Fibroblast of skin of scalp (primary cell): ENCODE data around the gene NR0B2.

Source experiments
- DNase-seq: peaks from one replicate; pipeline ENCODE4 v3.0.0-alpha.2; 2013

The NR0B2 gene

DNA sequence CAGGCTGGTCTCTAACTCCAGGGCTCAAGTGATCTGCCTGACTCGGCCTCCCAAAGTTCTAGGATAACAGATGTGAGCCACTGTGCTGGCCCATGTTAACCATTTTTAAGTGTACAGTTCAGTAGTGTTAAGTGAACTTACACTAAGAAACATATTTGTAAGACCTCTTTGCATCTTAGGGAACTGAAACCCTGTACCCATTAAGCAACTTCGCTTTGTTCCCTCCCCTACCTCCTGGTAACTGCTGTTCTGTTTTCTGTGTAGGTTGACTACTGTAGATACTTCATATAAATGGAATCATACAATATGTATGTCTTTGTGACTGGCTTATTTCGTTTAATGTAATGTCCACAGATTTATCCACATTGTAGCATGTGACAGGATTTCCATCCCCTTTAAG is 18.8 kb upstream of the NR0B2 start:
- no peak for DNase-seq

DNA sequence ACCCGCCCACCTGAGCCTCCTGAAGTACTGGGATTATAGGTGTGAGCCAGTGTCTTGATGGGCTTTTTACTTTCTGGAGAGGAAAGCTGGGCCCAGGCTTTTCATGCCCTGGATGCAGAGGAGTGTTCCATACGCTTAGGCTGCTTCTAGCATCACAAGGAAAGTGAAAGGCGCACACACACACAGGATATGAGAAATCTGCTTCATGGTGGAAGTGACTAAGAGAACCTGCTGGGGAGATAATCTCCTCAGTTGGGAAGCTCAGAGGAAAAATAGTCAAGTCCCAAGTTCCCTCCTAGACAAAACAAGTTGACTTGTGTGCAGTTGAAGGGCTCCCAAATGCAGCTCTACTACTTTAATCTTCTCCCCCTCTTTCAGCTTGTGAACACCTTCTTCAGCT is 9.9 kb upstream of the NR0B2 start:
- DNase-seq = no peak

GRCh38 chr1:26922901-26923300 is 9.1 kb upstream of the NR0B2 start:
- no peak for DNase-seq

DNA sequence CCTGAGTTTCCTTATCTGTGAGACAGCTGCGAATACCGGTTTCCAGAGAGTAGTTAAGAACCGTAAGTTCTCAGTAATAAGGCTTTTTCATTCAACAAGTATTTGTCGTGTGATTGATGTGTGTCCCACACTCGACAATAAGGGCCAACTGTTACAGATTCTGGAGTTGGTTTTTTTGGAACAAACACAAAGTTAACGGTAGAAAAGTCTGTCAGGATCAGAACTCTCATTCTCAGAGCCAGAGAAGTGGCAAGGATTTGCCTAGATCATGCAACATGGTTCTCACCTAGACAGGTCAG is 8.6 kb upstream of the NR0B2 start:
- no peak for DNase-seq

DNA sequence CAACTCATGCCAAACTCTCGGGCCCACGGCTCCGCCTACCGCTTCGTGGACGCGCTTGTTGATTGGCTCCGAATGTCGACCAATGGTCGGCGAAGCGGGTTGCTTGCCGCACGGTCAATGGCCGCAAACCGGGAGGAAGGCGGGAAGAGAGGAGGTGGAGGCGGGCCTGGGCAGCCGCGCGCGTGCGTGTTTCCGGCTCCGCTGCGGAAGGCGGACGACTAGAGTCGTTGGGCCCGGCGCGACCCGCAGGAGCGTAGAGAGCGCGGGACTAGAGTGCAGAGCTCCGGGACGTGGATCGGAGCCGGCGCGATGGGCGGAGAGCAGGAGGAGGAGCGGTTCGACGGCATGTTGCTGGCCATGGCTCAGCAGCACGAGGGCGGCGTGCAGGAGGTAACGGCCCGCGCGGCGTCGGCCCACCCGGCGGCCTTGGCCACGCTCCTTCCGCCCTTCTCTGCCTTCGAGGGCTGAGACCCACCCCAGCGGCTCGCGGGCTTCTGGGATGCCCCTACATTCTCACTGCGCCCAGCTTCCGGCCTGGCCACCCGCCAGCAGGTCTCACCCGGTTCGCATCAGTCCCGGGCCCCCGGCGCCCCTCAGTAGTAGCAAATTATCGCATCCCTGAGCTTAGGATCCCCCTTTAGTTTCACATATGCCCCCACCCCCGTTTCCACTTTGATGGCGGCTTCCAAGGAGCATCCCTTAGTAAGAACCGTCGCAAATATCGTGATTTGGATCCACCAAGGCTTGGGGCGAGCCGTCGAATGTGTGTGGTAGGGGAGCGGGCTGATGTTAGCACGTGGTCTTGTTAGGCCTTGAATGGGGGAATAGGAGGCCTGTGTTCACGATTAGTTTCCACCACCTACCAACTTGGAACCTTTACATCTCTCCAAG is 8.0 kb upstream of the NR0B2 start, which contains the start of gene NUDC:
Gene NUDC (plus strand): TSS at position 204 of the 891 bp plus-strand sequence. CDS start 106 bp downstream, at position 310.
- DNase-seq = peak; percentile 97

- DNase-seq = no peak
Measured at GRCh38 chr1:26921126-26921539, 7.4 kb upstream of the NR0B2 start.

- no peak for DNase-seq
Measured at GRCh38 chr1:26915204-26915842, 1.5 kb upstream of the NR0B2 start.

- DNase-seq = no peak
Measured at GRCh38 chr1:26913389-26913753, 404 bp downstream of the NR0B2 start.

GRCh38 chr1:26912147-26912490 is 1.7 kb downstream of the NR0B2 start:
- no peak for DNase-seq

- DNase-seq = no peak
Measured at GRCh38 chr1:26911399-26912146, 2.2 kb downstream of the NR0B2 start.

DNA sequence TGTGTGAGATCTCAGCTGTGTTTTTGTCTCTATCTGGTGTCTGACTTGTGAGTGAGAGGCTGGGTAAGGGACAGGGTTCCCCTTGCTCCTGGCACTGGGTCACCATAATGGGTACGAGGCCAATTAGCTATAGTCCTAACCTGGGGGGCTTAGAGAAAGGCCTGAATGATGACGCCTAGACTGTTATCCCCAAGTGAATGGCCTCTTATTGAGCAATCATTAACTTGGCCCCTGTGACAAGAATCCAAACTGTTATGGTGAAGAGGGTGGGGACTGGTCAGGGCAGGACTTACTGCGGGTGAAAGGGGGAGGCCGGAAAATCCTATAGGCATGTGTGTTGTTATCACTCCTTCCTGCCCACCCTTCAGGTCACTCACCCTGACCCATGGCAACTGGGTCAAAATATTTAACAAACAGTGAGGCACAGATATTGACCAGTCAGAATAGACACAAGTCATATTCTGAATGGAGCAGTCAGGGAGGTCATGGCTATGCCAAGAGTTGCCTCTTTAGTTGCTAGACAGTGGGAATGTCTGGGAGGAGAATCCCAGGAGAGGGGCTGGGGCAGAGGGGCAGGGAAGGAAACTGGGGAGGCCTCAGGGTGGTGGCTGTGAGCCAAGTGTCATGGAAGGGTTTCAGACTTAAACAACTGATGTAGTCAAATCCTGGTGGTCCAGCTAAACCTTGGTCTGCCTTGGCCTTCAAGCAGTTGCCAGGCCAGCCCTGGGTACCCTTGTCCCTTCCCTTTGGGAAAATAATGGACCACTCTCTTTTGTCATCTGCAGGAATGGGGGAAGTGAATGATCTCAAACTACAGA is 3.2 kb downstream of the NR0B2 start:
- DNase-seq = no peak

GRCh38 chr1:26909951-26910342 is 3.8 kb downstream of the NR0B2 start:
- DNase-seq = no peak

- peak; percentile 7 for DNase-seq
Measured at GRCh38 chr1:26907071-26907917, 6.5 kb downstream of the NR0B2 start.

DNA sequence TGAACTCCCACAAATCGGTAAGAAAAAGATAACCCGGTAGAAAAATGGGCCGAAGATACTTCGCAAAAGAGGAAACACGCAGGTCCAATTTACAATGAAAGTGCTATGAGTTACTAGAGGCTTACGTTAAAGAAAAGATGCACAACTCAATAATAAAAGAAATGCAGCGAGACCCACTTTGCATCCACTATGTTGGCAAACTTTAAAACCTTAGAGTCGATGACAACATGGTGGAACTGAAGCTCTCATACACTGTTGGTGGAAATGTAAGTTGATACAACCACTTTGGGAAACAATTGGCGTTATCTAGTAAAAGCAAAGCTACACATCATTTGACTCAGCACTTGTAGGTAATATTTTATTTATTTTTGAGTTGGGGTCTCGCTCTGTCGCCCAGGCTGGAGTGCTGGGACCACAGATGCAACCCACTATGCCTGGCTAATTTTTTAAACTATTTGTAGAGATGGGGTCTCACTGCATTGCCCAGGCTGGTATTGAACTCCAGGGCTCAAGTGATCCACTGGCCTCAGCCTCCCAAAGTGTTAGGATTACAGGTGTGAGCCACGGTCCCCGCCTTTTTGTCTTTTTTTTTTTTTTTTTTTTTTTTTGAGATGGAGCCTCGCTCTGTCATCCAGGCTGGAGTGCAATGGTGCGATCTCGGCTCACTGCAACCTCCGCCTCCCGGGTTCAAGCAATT is 12.8 kb downstream of the NR0B2 start:
- DNase-seq = no peak

- DNase-seq = peak; percentile 95
Measured at GRCh38 chr1:26900001-26900814, 13.6 kb downstream of the NR0B2 start, which contains the start of gene GPATCH3. GPATCH3 (minus strand) TSS chr1:26900467; CDS start chr1:26900442, 25 bp downstream.

DNA sequence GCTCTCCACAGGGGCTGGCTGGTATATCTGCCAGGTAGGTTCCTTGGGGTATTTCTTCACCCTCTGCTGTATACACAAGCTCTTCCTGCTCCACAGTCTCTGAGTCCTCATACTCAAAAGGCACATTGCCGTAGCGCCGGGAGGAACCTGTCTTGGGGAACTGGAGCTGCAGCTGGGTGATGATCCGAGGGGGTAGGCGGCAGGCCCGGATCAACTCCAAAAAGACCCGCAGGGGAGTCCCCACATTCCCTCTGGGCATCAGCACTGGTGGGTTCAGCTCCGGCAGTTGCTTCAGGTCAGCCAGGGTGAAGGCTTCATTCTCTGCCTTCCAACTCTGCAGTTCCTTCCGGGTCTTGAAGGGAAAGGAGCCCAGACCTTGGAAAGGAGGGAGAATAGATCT is 16.4 kb downstream of the NR0B2 start:
- DNase-seq = no peak

- DNase-seq = no peak
Measured at GRCh38 chr1:26894263-26894662, 19.5 kb downstream of the NR0B2 start.

GRCh38 chr1:26890467-26890796 is 23.3 kb downstream of the NR0B2 start:
- DNase-seq = peak; percentile 6

- peak; percentile 75 for DNase-seq
Measured at GRCh38 chr1:26889551-26890466, 24.0 kb downstream of the NR0B2 start, which contains the start of gene GPN2. GPN2 (minus strand) TSS chr1:26890283; CDS start chr1:26890096, 187 bp downstream.
